Mesendoderm (in vitro differentiated cells): Measurements from ENCODE around the gene OSBPL3.

ENCODE experiments used
- DNase-seq: peaks from one replicate; pipeline ENCODE4 v3.0.0; 2013
- H2AK5ac ChIP-seq: 2 replicates; pipeline ENCODE4 v1.6.1; 2013; ENCODE audit warnings: low read length, inconsistent platforms
- H2BK120ac ChIP-seq: 2 replicates; pipeline ENCODE4 v1.6.1; 2013; ENCODE audit warnings: low read depth, mild to moderate bottlenecking, low read length, moderate library complexity, mixed read lengths
- H2BK15ac ChIP-seq: replicated peaks from 2 replicates; pipeline ENCODE4 v1.6.1; 2013; ENCODE audit warnings: low read depth, mild to moderate bottlenecking, moderate library complexity
- H2BK5ac ChIP-seq: 2 replicates; pipeline ENCODE4 v1.6.1; 2013; ENCODE audit warnings: low read length, inconsistent platforms
- H3K18ac ChIP-seq: 2 replicates; pipeline ENCODE4 v1.6.1; 2013; ENCODE audit warnings: mild to moderate bottlenecking, low read length, mixed read lengths
- H3K23ac ChIP-seq: one replicate; pipeline ENCODE4 v1.6.1; 2013; ENCODE audit warnings: low read length
- H3K27ac ChIP-seq: 2 replicates; pipeline ENCODE4 v1.5.1; 2013; ENCODE audit warnings: low read depth, mild to moderate bottlenecking, inconsistent platforms, low read length, moderate library complexity
- H3K27me3 ChIP-seq: 2 replicates; pipeline ENCODE4 v1.6.1; 2013; ENCODE audit warnings: low read length, control low read depth, mild to moderate bottlenecking, inconsistent platforms; ENCODE audit not compliant: insufficient read depth, poor library complexity
- H3K36me3 ChIP-seq: 2 replicates; pipeline ENCODE4 v1.6.1; 2013; ENCODE audit warnings: low read length, inconsistent platforms; ENCODE audit not compliant: control insufficient read depth, insufficient read depth
- H3K4ac ChIP-seq: one replicate; pipeline ENCODE4 v1.6.1; 2013; ENCODE audit warnings: low read depth, mild to moderate bottlenecking, low read length, moderate library complexity
- H3K4me1 ChIP-seq: 2 replicates; pipeline ENCODE4 v1.6.1; 2013; ENCODE audit warnings: low read depth, low read length, inconsistent platforms; ENCODE audit not compliant: control insufficient read depth
- H3K4me2 ChIP-seq: 2 replicates; pipeline ENCODE4 v1.6.1; 2013; ENCODE audit warnings: low read length
- H3K4me3 ChIP-seq: 2 replicates; pipeline ENCODE4 v1.5.1; 2013; ENCODE audit warnings: mild to moderate bottlenecking, low read length
- H3K56ac ChIP-seq: one replicate; pipeline ENCODE4 v1.6.1; 2013; ENCODE audit warnings: low read length
- H3K79me1 ChIP-seq: 2 replicates; pipeline ENCODE4 v1.6.1; 2013; ENCODE audit warnings: low read length, inconsistent platforms
- H3K79me2 ChIP-seq: 2 replicates; pipeline ENCODE4 v1.6.1; 2013; ENCODE audit warnings: mild to moderate bottlenecking, low read length; ENCODE audit not compliant: control insufficient read depth, insufficient read depth
- H3K9ac ChIP-seq: 2 replicates; pipeline ENCODE4 v1.6.1; 2013; ENCODE audit warnings: low read length, inconsistent platforms
- H4K5ac ChIP-seq: one replicate; pipeline ENCODE4 v1.6.1; 2013; ENCODE audit warnings: low read length
- H4K8ac ChIP-seq: one replicate; pipeline ENCODE4 v1.6.1; 2013; ENCODE audit warnings: low read depth, mild to moderate bottlenecking, control low read depth, low read length, moderate library complexity
- WGBS: extraction: QIAGEN DNeasy Blood & Tissue Kit; methylation state at CpG from one replicate; pipeline ENCODE4 v1.1.7; 2013; ENCODE audit warnings: low lambda C conversion rate, missing lambda C conversion rate; ENCODE audit not compliant: insufficient coverage; ENCODE audit errors: extremely low coverage; 5-methylcytosine and 5-hydroxymethylcytosine counted together

Gene OSBPL3

GRCh38 chr7:24836084-24836483 is 143.9 kb downstream of the OSBPL3 start:
- no peak overlapping the region for H3K56ac ChIP-seq
- no peak for DNase-seq
- H2AK5ac ChIP-seq = no peak overlapping the region
- no peaks in the 10 kb centered on the region for H3K27me3 ChIP-seq
- no CpG with 5 or more reads among the region's 2 CpGs for WGBS
- H3K79me1 ChIP-seq = no peaks in the 10 kb centered on the region
- H3K23ac ChIP-seq = no peak overlapping the region
- no peak overlapping the region for H2BK5ac ChIP-seq
- H4K5ac ChIP-seq = no peak overlapping the region
- H2BK15ac ChIP-seq = no peak overlapping the region
- no peak overlapping the region for H3K4me3 ChIP-seq
- no peak overlapping the region for H3K4ac ChIP-seq
- H3K4me1 ChIP-seq = no peaks in the 10 kb centered on the region
- no peaks in the 10 kb centered on the region for H3K36me3 ChIP-seq
- no peak overlapping the region for H4K8ac ChIP-seq
- no peak overlapping the region for H3K18ac ChIP-seq
- H3K4me2 ChIP-seq = no peak overlapping the region
- H3K9ac ChIP-seq = no peak overlapping the region
- no peak overlapping the region for H3K27ac ChIP-seq
- no peaks in the 10 kb centered on the region for H3K79me2 ChIP-seq
- H2BK120ac ChIP-seq = no peak overlapping the region

- H3K79me1 ChIP-seq = no peaks in the 10 kb centered on the region
- H3K4me3 ChIP-seq = no peak overlapping the region
- H3K79me2 ChIP-seq = no peaks in the 10 kb centered on the region
- H3K4ac ChIP-seq = no peak overlapping the region
- no peak overlapping the region for H3K18ac ChIP-seq
- H4K5ac ChIP-seq = no peak overlapping the region
- no peak overlapping the region for H3K4me2 ChIP-seq
- no peak overlapping the region for H3K27ac ChIP-seq
- H3K36me3 ChIP-seq = no peaks in the 10 kb centered on the region
- no peak for DNase-seq
- H2BK5ac ChIP-seq = no peak overlapping the region
- H3K27me3 ChIP-seq = no peaks in the 10 kb centered on the region
- no peak overlapping the region for H2BK120ac ChIP-seq
- H4K8ac ChIP-seq = no peak overlapping the region
- H2BK15ac ChIP-seq = no peak overlapping the region
- no peak overlapping the region for H3K23ac ChIP-seq
- H3K56ac ChIP-seq = no peak overlapping the region
- H3K4me1 ChIP-seq = no peaks in the 10 kb centered on the region
- no peak overlapping the region for H2AK5ac ChIP-seq
- no peak overlapping the region for H3K9ac ChIP-seq
- WGBS = no CpG with 5 or more reads among the region's 3 CpGs
Observed at GRCh38 chr7:24835643-24836042, 144.3 kb downstream of the OSBPL3 start.

DNA sequence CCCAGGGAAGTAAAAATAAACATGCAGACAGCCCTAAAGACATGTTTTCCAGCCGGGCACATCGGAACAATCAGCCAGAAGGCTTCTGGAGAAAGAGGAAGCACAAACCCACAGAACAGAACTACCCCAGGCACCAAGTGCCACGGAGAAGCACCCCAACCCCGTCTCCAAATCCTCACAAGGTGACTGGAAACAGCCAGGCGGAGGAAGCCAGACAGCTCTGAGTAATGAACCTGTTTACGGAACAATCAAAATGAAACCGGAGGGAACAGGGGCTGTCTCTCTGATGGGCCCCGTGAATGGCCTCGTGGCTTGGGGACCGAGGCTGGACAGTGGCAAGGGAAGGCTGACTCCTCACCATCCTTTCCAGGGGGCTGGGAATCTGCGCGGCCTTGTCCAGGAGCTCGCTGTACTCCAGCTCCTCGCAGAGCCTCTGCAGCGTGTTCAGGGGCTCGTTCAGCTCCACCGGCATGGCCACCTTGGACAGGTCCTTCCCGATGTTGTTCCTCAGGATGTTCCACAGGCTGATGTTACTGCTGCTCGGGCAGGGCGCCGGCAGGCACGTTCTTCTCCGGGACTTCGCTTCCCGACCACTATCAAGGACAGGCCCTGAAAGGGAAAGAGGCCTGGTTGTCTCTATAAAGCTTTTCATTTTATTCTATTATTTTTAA is 145.7 kb downstream of the OSBPL3 start:
- WGBS = no CpG with 5 or more reads among the region's 25 CpGs
- no peak overlapping the region for H3K9ac ChIP-seq
- no peak overlapping the region for H3K56ac ChIP-seq
- no peak for DNase-seq
- H3K4me2 ChIP-seq = no peak overlapping the region
- no peak overlapping the region for H2BK15ac ChIP-seq
- H3K18ac ChIP-seq = no peak overlapping the region
- H3K4ac ChIP-seq = no peak overlapping the region
- H2BK5ac ChIP-seq = no peak overlapping the region
- no peaks in the 10 kb centered on the region for H3K79me1 ChIP-seq
- H3K4me3 ChIP-seq = no peak overlapping the region
- H3K36me3 ChIP-seq = no peaks in the 10 kb centered on the region
- no peaks in the 10 kb centered on the region for H3K79me2 ChIP-seq
- no peak overlapping the region for H4K8ac ChIP-seq
- no peaks in the 10 kb centered on the region for H3K27me3 ChIP-seq
- H2AK5ac ChIP-seq = no peak overlapping the region
- H3K23ac ChIP-seq = no peak overlapping the region
- no peak overlapping the region for H3K27ac ChIP-seq
- H2BK120ac ChIP-seq = no peak overlapping the region
- no peaks in the 10 kb centered on the region for H3K4me1 ChIP-seq
- H4K5ac ChIP-seq = no peak overlapping the region

DNA sequence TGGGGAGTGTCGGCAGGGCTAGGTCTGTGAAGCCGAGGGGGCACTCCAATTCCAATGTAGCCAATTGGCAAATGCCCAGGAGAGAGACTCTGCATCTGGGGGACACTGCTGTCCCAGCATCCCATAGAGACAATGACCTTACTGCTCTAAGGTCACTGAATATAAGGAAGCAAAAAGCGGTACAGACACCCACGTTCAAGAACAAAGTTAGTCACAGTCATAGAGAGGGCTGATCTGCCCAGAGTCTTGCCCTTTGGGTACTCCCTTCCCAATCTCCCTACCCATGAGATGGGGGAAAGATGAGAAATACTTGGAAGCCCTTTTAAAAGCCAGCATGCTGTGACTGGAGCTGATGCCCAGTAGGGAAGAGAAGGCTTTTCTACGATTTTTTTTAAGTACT is 146.4 kb downstream of the OSBPL3 start:
- no CpG with 5 or more reads among the region's 5 CpGs for WGBS
- no peak overlapping the region for H3K27ac ChIP-seq
- no peak overlapping the region for H3K4me2 ChIP-seq
- H2AK5ac ChIP-seq = no peak overlapping the region
- H3K4me3 ChIP-seq = no peak overlapping the region
- H3K4me1 ChIP-seq = no peaks in the 10 kb centered on the region
- H3K23ac ChIP-seq = no peak overlapping the region
- no peaks in the 10 kb centered on the region for H3K27me3 ChIP-seq
- no peak overlapping the region for H2BK5ac ChIP-seq
- no peak overlapping the region for H3K18ac ChIP-seq
- H4K8ac ChIP-seq = no peak overlapping the region
- no peaks in the 10 kb centered on the region for H3K79me2 ChIP-seq
- H4K5ac ChIP-seq = no peak overlapping the region
- no peaks in the 10 kb centered on the region for H3K79me1 ChIP-seq
- DNase-seq = no peak
- no peak overlapping the region for H3K9ac ChIP-seq
- no peak overlapping the region for H3K4ac ChIP-seq
- H3K56ac ChIP-seq = no peak overlapping the region
- no peaks in the 10 kb centered on the region for H3K36me3 ChIP-seq
- H2BK15ac ChIP-seq = no peak overlapping the region
- H2BK120ac ChIP-seq = no peak overlapping the region

DNA sequence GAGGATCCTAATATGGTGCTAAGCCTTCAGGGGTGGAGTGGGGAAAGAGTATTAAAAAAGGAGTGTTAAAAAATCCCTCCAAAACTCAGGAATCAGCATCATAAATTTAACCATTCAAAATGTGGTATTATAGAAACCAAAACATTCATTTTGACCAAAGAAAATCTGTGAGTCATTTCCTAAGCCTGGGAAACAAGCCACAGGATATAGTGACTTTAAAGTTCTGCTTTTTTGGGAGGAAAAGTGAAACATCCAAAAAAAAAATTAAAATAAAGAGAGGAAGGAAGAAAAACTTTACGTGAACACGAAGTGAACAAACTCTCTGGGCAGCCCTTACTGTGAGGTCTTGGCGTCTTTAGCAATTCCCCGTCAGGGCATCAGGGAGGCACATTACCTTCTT is 148.7 kb downstream of the OSBPL3 start:
- H3K36me3 ChIP-seq = no peaks in the 10 kb centered on the region
- no peak overlapping the region for H3K4me2 ChIP-seq
- DNase-seq = no peak
- no peaks in the 10 kb centered on the region for H3K79me2 ChIP-seq
- H4K8ac ChIP-seq = no peak overlapping the region
- H3K23ac ChIP-seq = no peak overlapping the region
- no peak overlapping the region for H3K27ac ChIP-seq
- no peaks in the 10 kb centered on the region for H3K79me1 ChIP-seq
- no peak overlapping the region for H3K9ac ChIP-seq
- H3K56ac ChIP-seq = no peak overlapping the region
- H3K4ac ChIP-seq = no peak overlapping the region
- no peak overlapping the region for H2AK5ac ChIP-seq
- no peaks in the 10 kb centered on the region for H3K4me1 ChIP-seq
- H2BK15ac ChIP-seq = no peak overlapping the region
- H2BK120ac ChIP-seq = no peak overlapping the region
- no peaks in the 10 kb centered on the region for H3K27me3 ChIP-seq
- no peak overlapping the region for H3K4me3 ChIP-seq
- no peak overlapping the region for H4K5ac ChIP-seq
- no peak overlapping the region for H3K18ac ChIP-seq
- WGBS = no CpG with 5 or more reads among the region's 4 CpGs
- H2BK5ac ChIP-seq = no peak overlapping the region

- H3K27me3 ChIP-seq = no peaks in the 10 kb centered on the region
- no peaks in the 10 kb centered on the region for H3K36me3 ChIP-seq
- no peak overlapping the region for H3K4me2 ChIP-seq
- no peaks in the 10 kb centered on the region for H3K79me2 ChIP-seq
- no peak overlapping the region for H3K23ac ChIP-seq
- H3K4me3 ChIP-seq = no peak overlapping the region
- H3K79me1 ChIP-seq = no peaks in the 10 kb centered on the region
- H4K8ac ChIP-seq = no peak overlapping the region
- WGBS = no CpG with 5 or more reads among the region's 9 CpGs
- H2BK15ac ChIP-seq = no peak overlapping the region
- no peak for DNase-seq
- H2AK5ac ChIP-seq = no peak overlapping the region
- no peaks in the 10 kb centered on the region for H3K4me1 ChIP-seq
- H3K27ac ChIP-seq = no peak overlapping the region
- H2BK120ac ChIP-seq = no peak overlapping the region
- no peak overlapping the region for H3K18ac ChIP-seq
- H3K4ac ChIP-seq = no peak overlapping the region
- H2BK5ac ChIP-seq = no peak overlapping the region
- no peak overlapping the region for H3K9ac ChIP-seq
- no peak overlapping the region for H3K56ac ChIP-seq
- no peak overlapping the region for H4K5ac ChIP-seq
Observed at GRCh38 chr7:24830440-24831050, 149.4 kb downstream of the OSBPL3 start.
